ENCODE measurements around the gene TRRAP.

The TRRAP gene

DNA sequence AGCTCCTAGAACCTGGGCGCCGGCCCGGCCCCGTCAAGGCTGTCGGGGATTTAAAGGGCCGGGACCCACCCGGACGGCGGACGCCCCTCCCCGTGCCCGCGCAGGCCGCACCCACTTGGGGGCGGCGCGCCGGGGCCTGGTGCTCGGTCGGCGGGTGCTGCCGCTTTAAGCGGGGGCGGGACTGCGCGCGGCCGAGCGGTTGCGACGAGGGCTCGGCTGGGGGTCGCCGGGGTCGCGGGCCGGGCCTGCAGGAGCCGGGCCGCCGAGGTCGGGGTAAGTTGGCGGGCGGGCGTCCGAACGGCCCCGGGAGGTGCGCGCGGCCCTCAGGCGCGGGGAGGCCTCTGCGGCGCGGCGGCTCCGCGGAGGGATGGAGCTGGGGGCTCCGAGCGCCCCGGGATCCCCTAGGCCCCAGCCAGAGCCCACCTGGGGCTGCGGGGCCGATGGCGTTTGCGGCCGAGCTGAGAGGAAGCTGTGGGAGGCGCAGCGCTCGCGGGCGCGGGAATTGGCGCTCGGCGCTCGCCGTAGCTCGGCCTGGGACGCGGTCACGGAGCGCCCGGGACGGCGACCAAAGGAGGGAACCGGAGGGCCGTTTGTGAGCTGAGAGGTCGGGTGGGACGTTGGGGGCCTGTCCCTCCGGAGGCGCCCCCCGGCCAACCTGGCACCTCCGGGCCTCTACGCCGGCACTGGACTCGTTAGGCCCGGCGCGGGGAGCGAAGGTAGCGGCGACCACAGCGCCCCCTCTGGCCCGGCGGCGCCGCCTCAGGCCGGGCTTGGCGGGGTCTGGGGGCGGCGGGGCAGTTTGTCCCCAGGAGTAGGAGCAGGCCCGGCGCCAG is at the start of gene TRRAP:
TRRAP (plus strand) TSS at position 168 of the 833 bp plus-strand sequence. CDS start 2,619 bp downstream, outside the sequence.
- peak; percentile 51 for DNase-seq (ENCODE audit: low read depth)
- TF ChIP-seq, protein P1, sequence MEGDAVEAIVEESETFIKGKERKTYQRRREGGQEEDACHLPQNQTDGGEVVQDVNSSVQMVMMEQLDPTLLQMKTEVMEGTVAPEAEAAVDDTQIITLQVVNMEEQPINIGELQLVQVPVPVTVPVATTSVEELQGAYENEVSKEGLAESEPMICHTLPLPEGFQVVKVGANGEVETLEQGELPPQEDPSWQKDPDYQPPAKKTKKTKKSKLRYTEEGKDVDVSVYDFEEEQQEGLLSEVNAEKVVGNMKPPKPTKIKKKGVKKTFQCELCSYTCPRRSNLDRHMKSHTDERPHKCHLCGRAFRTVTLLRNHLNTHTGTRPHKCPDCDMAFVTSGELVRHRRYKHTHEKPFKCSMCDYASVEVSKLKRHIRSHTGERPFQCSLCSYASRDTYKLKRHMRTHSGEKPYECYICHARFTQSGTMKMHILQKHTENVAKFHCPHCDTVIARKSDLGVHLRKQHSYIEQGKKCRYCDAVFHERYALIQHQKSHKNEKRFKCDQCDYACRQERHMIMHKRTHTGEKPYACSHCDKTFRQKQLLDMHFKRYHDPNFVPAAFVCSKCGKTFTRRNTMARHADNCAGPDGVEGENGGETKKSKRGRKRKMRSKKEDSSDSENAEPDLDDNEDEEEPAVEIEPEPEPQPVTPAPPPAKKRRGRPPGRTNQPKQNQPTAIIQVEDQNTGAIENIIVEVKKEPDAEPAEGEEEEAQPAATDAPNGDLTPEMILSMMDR (conservative IDR thresholded peaks at IDR 0.05; ENCODE audit: control insufficient read depth, insufficient read depth, low read depth, low read length): no peak
- H3K4me3 ChIP-seq (ENCODE audit: control insufficient read depth, low read depth, low read length): peak within 1 kb of the TSS; percentile 88

DNA sequence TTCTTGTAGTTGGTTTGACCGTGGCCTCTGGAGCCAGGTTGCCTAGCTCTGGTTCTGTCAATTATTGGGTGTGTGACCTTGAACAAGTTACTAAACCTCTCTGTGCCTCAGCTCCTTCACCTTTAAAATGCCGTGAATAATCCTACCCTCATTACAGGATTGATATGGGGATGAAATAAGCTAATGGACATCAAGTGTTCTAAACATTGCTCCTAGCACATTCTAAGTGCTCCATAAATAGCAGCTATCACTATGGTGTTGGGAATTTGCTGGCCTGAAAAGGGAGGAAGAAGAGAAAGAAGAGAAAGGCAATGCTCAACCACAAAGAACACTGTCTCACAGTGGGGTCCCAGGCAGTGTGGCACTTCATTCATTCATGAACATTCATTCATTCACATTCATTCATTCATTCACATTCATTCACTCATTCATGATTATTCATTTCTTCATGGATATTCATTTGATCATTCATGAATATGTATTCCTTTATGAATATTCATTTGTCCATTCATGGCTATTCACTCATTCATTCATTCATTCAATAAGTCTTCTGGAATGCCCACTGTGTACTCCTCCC is 47.3 kb upstream of the TRRAP start:
- no peak overlapping the region for H3K4me3 ChIP-seq (ENCODE audit: control insufficient read depth, low read depth, low read length)
- TF ChIP-seq, protein P1 (conservative IDR thresholded peaks at IDR 0.05; ENCODE audit: control insufficient read depth, insufficient read depth, low read depth, low read length): no peak
- DNase-seq (ENCODE audit: low read depth): no peak

DNA sequence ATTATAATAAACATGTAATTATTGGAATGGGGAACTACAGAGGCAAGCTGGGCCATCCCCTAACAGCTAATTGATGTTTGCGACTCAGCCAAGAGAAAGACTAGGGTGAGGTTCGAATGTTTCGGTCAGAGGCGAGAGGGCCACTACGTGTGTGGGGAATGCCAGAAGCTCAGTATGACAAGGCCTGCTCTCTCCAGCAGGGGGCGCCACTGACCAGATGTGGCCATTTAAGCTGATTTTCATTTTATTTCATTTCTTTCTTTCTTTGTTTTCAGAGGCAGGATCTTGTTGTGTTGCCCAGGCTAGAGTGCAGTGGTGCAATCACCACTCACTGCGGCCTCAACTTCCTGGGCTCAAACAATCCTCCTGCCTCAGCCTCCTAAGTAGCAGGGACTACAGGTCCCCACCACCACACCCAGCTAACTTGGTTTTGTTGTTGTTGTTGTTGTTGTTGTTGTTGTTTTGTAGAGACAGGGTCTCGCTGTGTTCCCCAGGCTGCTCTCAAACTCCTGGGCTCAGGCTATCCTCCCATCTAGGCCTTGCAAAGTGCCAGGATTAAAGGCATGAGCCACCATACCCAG is 46.6 kb upstream of the TRRAP start:
- H3K4me3 ChIP-seq (ENCODE audit: control insufficient read depth, low read depth, low read length): no peak overlapping the region
- TF ChIP-seq, protein P1 (conservative IDR thresholded peaks at IDR 0.05; ENCODE audit: control insufficient read depth, insufficient read depth, low read depth, low read length): peak; percentile 60
- DNase-seq (ENCODE audit: low read depth): peak; percentile 44

DNA sequence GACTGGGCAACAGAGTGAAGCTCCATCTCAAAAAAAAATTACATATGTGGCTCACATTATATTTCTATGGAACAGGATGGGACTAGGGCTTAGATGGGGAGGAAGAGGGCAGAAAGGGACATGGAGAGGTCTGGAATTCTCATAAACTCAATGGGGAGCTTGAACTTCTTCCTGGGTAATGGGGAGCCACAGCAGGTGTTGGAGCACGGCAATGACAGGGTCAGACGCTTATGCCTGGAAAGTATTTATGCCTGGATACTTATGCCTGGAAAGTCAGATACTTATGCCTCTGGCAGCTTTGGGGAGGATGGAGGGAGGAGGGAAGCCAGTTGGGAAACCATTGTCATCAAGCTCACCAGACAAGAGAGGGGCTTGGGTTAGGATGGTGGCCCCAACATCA is 45.3 kb upstream of the TRRAP start:
- H3K4me3 ChIP-seq (ENCODE audit: control insufficient read depth, low read depth, low read length): no peak overlapping the region
- no peak for DNase-seq (ENCODE audit: low read depth)
- TF ChIP-seq, protein P1 (conservative IDR thresholded peaks at IDR 0.05; ENCODE audit: control insufficient read depth, insufficient read depth, low read depth, low read length): no peak

DNA sequence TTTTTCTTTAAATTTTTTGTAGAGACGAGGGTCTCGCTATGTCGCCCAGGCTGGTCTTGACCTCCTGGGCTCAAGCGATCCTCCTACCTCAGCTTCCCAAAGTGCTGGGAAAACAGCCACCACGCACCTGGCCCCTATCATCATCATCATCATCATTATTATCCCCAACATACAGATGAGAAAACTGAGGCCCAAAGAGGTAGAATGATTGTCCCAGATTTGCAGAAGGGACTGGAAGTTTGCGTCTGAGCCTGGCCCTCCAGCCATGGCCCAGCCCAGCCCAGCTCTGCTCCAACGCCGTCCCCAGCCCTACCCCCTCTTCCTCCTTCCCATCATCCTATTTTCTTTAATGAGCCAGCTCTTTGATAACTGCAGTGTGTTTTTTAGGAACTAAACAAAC is 43.4 kb upstream of the TRRAP start:
- DNase-seq (ENCODE audit: low read depth): no peak
- H3K4me3 ChIP-seq (ENCODE audit: control insufficient read depth, low read depth, low read length): no peak overlapping the region
- TF ChIP-seq, protein P1 (conservative IDR thresholded peaks at IDR 0.05; ENCODE audit: control insufficient read depth, insufficient read depth, low read depth, low read length): no peak

DNA sequence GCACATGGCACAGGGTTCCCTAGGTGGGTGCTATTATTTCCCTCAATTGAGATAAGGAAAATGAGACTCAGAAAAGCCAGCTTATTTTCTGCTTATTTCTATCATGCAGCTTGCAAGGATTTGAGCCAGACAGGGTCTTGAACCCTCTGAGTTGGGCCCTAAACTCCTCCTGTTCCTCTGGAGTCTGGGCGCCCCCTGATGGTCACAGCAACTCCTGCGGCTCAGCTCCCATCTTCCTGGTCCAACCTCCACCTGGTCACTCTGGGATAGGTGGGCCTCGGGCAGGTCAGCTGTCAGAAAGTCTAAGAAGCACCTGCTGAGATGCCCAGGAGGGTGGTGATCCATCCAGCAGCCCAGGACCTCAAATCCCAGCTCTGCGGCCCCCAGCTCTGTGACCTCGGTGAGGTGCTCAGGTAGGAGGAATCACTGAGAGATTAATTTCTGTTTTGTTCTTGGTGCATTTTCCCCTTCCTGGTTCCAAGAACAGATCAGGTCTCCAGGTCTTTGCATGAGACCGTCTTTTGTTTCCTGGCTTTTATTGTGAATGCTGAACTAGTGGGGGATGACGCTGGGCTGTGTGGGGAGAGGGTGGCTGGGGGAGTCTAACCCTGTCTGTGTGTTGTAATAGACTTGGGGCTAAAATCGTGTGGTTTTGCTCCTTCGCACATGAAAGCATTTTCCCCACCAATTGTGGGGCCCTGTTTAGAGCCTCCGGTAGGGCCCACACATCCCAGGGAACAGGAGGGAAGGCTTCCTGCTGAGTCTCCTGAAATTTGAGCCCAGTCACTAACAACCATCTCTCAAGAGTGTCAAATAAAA is 41.3 kb upstream of the TRRAP start:
- peak; percentile 20 for DNase-seq (ENCODE audit: low read depth)
- H3K4me3 ChIP-seq (ENCODE audit: control insufficient read depth, low read depth, low read length): no peak overlapping the region
- TF ChIP-seq, protein P1 (conservative IDR thresholded peaks at IDR 0.05; ENCODE audit: control insufficient read depth, insufficient read depth, low read depth, low read length): peak; percentile 60

Data from fibroblast of mammary gland (primary cell).